ENCODE results near the gene EPM2AIP1. TPM values are rescaled to one million over a fixed set of nuclear protein-coding genes. Genes with fewer than 3 reads are reported as not detected.
"Not testable (repeated sequence)": the region's sequence is repeated elsewhere in the genome, so short reads cannot be mapped to it uniquely, and the experiment has no call there.

Gene EPM2AIP1
- 10 to 100 TPM; 12.3 to 57.0 (median 26.0) TPM for total RNA-seq

- no peaks in the 10 kb centered on the region for H3K9me3 ChIP-seq
- H3K4me3 ChIP-seq = peak within 1 kb of the TSS; percentile 78 to 88
- H3K27ac ChIP-seq = peak within 1 kb of the TSS; percentile 98 to 99
- H3K36me3 ChIP-seq = no peaks in the 10 kb centered on the region
- intact Hi-C loops (cut with DNase I; ENCODE audit: low total_unique reads) = no loop called here
- peak; percentile 25 to 56 (median 33) for TF ChIP-seq CTCF (IDR thresholded peaks at IDR 0.05)
- peak; percentile 92 to 98 for TF ChIP-seq POLR2A (IDR thresholded peaks at IDR 0.05)
- no peaks in the 10 kb centered on the region for H3K27me3 ChIP-seq
- no peak for DNase-seq
- H3K4me1 ChIP-seq = peaks cover 22 to 24% of the 10 kb centered on the region in 2 donors
These were observed at the start of gene EPM2AIP1 for GRCh38 chr3:36992806-36993325. EPM2AIP1 (minus strand) TSS chr3:36993131; CDS start chr3:36993077, 54 bp downstream.

DNA sequence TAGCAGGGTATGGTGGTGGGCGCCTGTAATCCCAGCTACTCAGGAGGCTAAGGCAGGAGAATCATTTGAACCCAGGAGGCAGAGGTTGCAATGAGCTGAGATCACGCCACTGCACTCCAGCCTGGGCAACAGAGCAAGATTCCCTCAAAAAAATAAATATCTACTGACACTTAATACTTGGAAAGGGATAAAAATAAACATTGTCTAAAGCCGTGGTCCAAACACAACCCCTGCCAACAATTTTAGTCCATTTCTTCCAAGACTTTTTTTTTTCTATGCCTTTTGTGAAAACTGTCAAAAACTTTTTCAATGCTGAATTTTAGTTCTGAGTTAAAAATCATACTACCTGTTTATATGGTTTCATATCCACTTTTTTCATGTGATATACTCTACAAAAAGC, 49.8 kb upstream of the EPM2AIP1 start:
- H3K9me3 ChIP-seq; H3K36me3 ChIP-seq; DNase-seq; H3K27me3 ChIP-seq; H3K4me3 ChIP-seq; intact Hi-C loops (cut with DNase I; ENCODE audit: low total_unique reads); H3K4me1 ChIP-seq: not testable (repeated sequence)
- H3K27ac ChIP-seq = peak overlapping the region in 1 of 2 donors; percentile 17

- intact Hi-C loops (cut with DNase I; ENCODE audit: low total_unique reads) = no loop called here
- H3K9me3 ChIP-seq = no peaks in the 10 kb centered on the region
- no peak for DNase-seq
- H3K4me1 ChIP-seq = peaks cover 0 to 7% of the 10 kb centered on the region in 2 donors
- no peaks in the 10 kb centered on the region for H3K36me3 ChIP-seq
- no peak overlapping the region for H3K27ac ChIP-seq
- no peaks in the 10 kb centered on the region for H3K27me3 ChIP-seq
- H3K4me3 ChIP-seq = no peak overlapping the region
- TF ChIP-seq POLR2A (IDR thresholded peaks at IDR 0.05) (no peak), CTCF (IDR thresholded peaks at IDR 0.05) (no peak)
These were observed 48.7 kb upstream of the EPM2AIP1 start for GRCh38 chr3:37041546-37042195.

DNA sequence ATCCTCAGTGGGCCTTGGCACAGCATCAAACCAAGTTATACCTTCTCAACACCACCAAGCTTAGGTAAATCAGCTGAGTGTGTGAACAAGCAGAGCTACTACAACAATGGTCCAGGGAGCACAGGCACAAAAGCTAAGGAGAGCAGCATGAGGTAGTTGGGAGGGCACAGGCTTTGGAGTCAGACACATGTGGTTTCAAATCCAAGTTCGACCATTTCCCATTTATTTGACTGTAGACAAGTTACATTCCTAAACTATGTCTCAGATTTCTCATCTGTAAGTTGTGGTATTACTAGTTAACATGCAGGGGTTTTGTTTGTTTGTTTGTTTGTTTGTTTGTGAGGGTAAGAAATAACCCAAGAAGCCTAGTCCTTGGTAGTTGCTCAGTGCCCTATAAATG, 47.3 kb upstream of the EPM2AIP1 start:
- Histone ChIP-seq H3K4me3 (no peak overlapping the region), H3K4me1 (peaks cover 0 to 7% of the 10 kb centered on the region in 2 donors), H3K36me3 (no peaks in the 10 kb centered on the region), H3K27me3 (no peaks in the 10 kb centered on the region), H3K9me3 (no peaks in the 10 kb centered on the region), H3K27ac (no peak overlapping the region)
- intact Hi-C loops (cut with DNase I; ENCODE audit: low total_unique reads) = no loop called here
- TF ChIP-seq CTCF (IDR thresholded peaks at IDR 0.05) = no peak
- TF ChIP-seq POLR2A (IDR thresholded peaks at IDR 0.05) = no peak
- DNase-seq = no peak

DNA sequence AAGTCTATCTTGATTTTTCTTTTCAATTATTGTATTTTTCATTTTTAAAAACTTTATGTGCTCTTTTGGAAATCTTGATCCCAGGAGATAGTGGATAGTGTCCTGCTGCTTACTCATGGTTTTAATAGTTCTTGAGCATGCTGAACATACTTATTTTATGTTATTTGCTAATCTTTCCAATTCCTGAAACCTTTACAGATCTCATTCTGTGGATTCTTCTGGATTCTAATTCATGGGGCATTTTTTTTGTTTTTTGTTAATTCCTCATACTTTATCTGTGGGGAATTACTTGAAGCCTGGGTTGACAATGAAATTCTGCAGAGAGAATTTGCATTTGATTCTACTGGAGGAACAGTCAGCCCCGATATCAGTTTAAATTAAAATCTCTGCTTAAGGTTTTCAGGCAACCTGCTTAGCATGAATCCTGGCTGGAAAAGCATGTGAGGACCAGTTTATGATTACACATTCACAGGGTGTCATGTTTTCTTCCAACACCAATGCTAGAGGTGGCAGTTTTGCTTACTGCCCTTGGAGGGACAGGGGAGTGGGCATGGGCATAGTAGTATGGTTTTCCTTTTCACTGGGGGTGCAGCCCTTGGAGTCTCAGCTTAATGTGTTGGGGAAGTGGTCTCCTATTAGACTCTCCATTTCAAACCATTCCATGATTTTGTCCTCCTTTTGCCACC, 46.4 kb upstream of the EPM2AIP1 start:
- Histone ChIP-seq H3K4me3 (no peak overlapping the region), H3K27ac (peak overlapping the region in 1 of 2 donors; percentile 8), H3K9me3 (no peaks in the 10 kb centered on the region), H3K36me3 (no peaks in the 10 kb centered on the region), H3K4me1 (peaks cover 0 to 7% of the 10 kb centered on the region in 2 donors), H3K27me3 (no peaks in the 10 kb centered on the region)
- no peak for DNase-seq
- intact Hi-C loops (cut with DNase I; ENCODE audit: low total_unique reads) = no loop called here
- TF ChIP-seq CTCF (IDR thresholded peaks at IDR 0.05) = no peak
- no peak for TF ChIP-seq POLR2A (IDR thresholded peaks at IDR 0.05)
